ENCODE data around the gene ST8SIA6. TPM values are rescaled to one million over a fixed set of nuclear protein-coding genes. Genes with fewer than 3 reads are reported as not detected.

ST8SIA6 gene
- total RNA-seq, 1 experiment from 2014 or later = 1.3 TPM

- TF ChIP-seq ZBTB33 (IDR thresholded peaks at IDR 0.05; ENCODE audit: extremely low read depth, insufficient replicate concordance, low read length) (no peak), EZH2phosphoT487 (IDR thresholded peaks at IDR 0.05; ENCODE audit: borderline replicate concordance) (no peak), CTCF (IDR thresholded peaks at IDR 0.05 in 2 of 3, conservative IDR thresholded peaks at IDR 0.05 in 1 of 3; ENCODE audit: borderline replicate concordance in 1 of 3, insufficient read depth in 1 of 3, low read depth in 2 of 3, low read length in 2 of 3) (no peak), EGR1 (IDR thresholded peaks at IDR 0.05; ENCODE audit: low read depth) (no peak), SP1 (IDR thresholded peaks at IDR 0.05; ENCODE audit: low read depth) (no peak), ZNF274 (IDR thresholded peaks at IDR 0.05; ENCODE audit: low read depth, low read length) (no peak), CBX3 (IDR thresholded peaks at IDR 0.05; ENCODE audit: low read depth) (no peak), SIN3A (IDR thresholded peaks at IDR 0.05; ENCODE audit: low read depth) (no peak), CEBPB (IDR thresholded peaks at IDR 0.05; ENCODE audit: low read depth) (no peak), MAX (IDR thresholded peaks at IDR 0.05) (no peak), ATF3 (IDR thresholded peaks at IDR 0.05) (no peak), RAD21 (IDR thresholded peaks at IDR 0.05; ENCODE audit: low read depth) (no peak), REST (IDR thresholded peaks at IDR 0.05; ENCODE audit: low read depth) (no peak), EZH2 (IDR thresholded peaks at IDR 0.05) (no peak), JUND (IDR thresholded peaks at IDR 0.05) (no peak), YY1 (IDR thresholded peaks at IDR 0.05; ENCODE audit: extremely low read depth, insufficient replicate concordance, low read depth, low read length) (no peak), ELF1 (IDR thresholded peaks at IDR 0.05; ENCODE audit: borderline replicate concordance, low read depth) (no peak)
- Histone ChIP-seq H3K36me3 (ENCODE audit: control insufficient read depth in 1 of 2, insufficient read depth in 2 of 2, low read length in 2 of 2) (no peaks in the 10 kb centered on the region), H3K27me3 (ENCODE audit: insufficient read depth, low read length) (no peaks in the 10 kb centered on the region)
These were observed 48.4 kb upstream of the ST8SIA6 start for GRCh38 chr10:17502814-17503213.

More at GRCh38 chr10:17502814-17503213, 48.4 kb upstream of the ST8SIA6 start:
- Histone ChIP-seq H3K4me1 (ENCODE audit: control insufficient read depth in 1 of 2, insufficient read depth in 2 of 2, low read length in 2 of 2) (peaks cover 3 to 16% of the 10 kb centered on the region in 2 experiments), H3K9me2 (ENCODE audit: insufficient read depth) (no peaks in the 10 kb centered on the region), H3K4me2 (ENCODE audit: low read length) (no peak overlapping the region), H4K20me1 (ENCODE audit: insufficient read depth) (no peaks in the 10 kb centered on the region), H3K9ac (ENCODE audit: low read length) (no peak overlapping the region), H2AFZ (ENCODE audit: low read depth, low read length, poor library complexity, severe bottlenecking) (peak overlapping the region; percentile 38), H3K27ac (ENCODE audit: low read depth, low read length) (no peak overlapping the region), H3K79me2 (ENCODE audit: insufficient read depth, low read length) (no peaks in the 10 kb centered on the region), H3K9me3 (ENCODE audit: control insufficient read depth in 1 of 2, insufficient read depth in 1 of 2, low read depth in 1 of 2, low read length in 2 of 2) (no peaks in the 10 kb centered on the region), H3K4me3 (replicated peaks in 1 of 2; ENCODE audit: low read depth in 1 of 2, low read length in 2 of 2) (no peak overlapping the region)
- ATAC-seq (no peak), DNase-seq (ENCODE audit: low read depth, low spot score) (no peak)
- ChIA-PET CTCF (no interaction called here), RAD21 (ENCODE audit: low non-redundant PET in 1 of 2, low total read pairs in 2 of 2, uncharacterized antibody in 2 of 2, unreplicated experiment in 2 of 2) (no interaction called here), POLR2A (no interaction called here)
- BruUV-seq (replicated peaks) = no TSS peak
- intact Hi-C loops (cut with micrococcal nuclease) = no loop called here

Data from HCT116 (cell line).